ENCODE data around the gene DEFB118. TPM values are rescaled to one million over a fixed set of nuclear protein-coding genes. Genes with fewer than 3 reads are reported as not detected.

Gene DEFB118
- total and polyA plus RNA-seq, 11 donors: not detected

- WGBS, 4 donors: 26 to 43% (median 35%) methylated on average over 1 of the region's 1 CpG
- no peak overlapping the region for H3K4me3 ChIP-seq
- H3K27me3 ChIP-seq: peaks cover 0 to 29% (median 0%) of the 10 kb centered on the region in 9 donors
- no peak for ATAC-seq
- H3K36me3 ChIP-seq: no peaks in the 10 kb centered on the region
- intact Hi-C loops (cut with DNase I): no loop called here
- TF ChIP-seq CTCF (IDR thresholded peaks at IDR 0.05): no peak
- no peak for TF ChIP-seq POLR2A (IDR thresholded peaks at IDR 0.05)
- no peak for DNase-seq
- no peaks in the 10 kb centered on the region for H3K9me3 ChIP-seq
- no peaks in the 10 kb centered on the region for H3K4me1 ChIP-seq
- H3K27ac ChIP-seq: no peak overlapping the region
Observed at GRCh38 chr20:31410011-31410410, 41.6 kb downstream of the DEFB118 start.

- 69 to 73% (median 71%) methylated on average over 6 of the region's 6 CpGs for WGBS, 4 donors
- no peak overlapping the region for H3K27ac ChIP-seq
- H3K27me3 ChIP-seq: peaks cover 0 to 19% (median 0%) of the 10 kb centered on the region in 9 donors
- ATAC-seq (no peak), DNase-seq (no peak)
- TF ChIP-seq POLR2A (IDR thresholded peaks at IDR 0.05) (no peak), CTCF (IDR thresholded peaks at IDR 0.05) (no peak)
- no peaks in the 10 kb centered on the region for H3K9me3 ChIP-seq
- H3K4me1 ChIP-seq: no peaks in the 10 kb centered on the region
- no peak overlapping the region for H3K4me3 ChIP-seq
- H3K36me3 ChIP-seq: no peaks in the 10 kb centered on the region
- intact Hi-C loops (cut with DNase I): no loop called here
Observed at GRCh38 chr20:31414381-31414780, 46.0 kb downstream of the DEFB118 start.

GRCh38 chr20:31415653-31416052, 47.3 kb downstream of the DEFB118 start:
- Histone ChIP-seq H3K4me3 (no peak overlapping the region), H3K4me1 (no peaks in the 10 kb centered on the region), H3K27ac (no peak overlapping the region), H3K27me3 (peaks cover 0 to 15% (median 0%) of the 10 kb centered on the region in 9 donors), H3K9me3 (no peaks in the 10 kb centered on the region), H3K36me3 (no peaks in the 10 kb centered on the region)
- ATAC-seq: no peak
- TF ChIP-seq POLR2A (IDR thresholded peaks at IDR 0.05) (no peak), CTCF (IDR thresholded peaks at IDR 0.05) (no peak)
- intact Hi-C loops (cut with DNase I): no loop called here
- WGBS, 4 donors: 88 to 90% (median 89%) methylated on average over 2 of the region's 2 CpGs
- DNase-seq: no peak

- H3K27ac ChIP-seq: no peak overlapping the region
- no peak overlapping the region for H3K4me3 ChIP-seq
- H3K4me1 ChIP-seq: no peaks in the 10 kb centered on the region
- no peaks in the 10 kb centered on the region for H3K36me3 ChIP-seq
- peaks cover 0 to 15% (median 0%) of the 10 kb centered on the region in 9 donors for H3K27me3 ChIP-seq
- DNase-seq (no peak), ATAC-seq (no peak)
- TF ChIP-seq POLR2A (IDR thresholded peaks at IDR 0.05) (no peak), CTCF (IDR thresholded peaks at IDR 0.05) (no peak)
- WGBS, 4 donors: 77 to 83% (median 82%) methylated on average over 7 of the region's 7 CpGs
- intact Hi-C loops (cut with DNase I): no loop called here
- H3K9me3 ChIP-seq: no peaks in the 10 kb centered on the region
Observed at GRCh38 chr20:31418307-31418706, 49.9 kb downstream of the DEFB118 start.

Other genes starting within 250 kb of the DEFB118 start
- not detected for gene DEFB115, start 110.9 kb upstream of the DEFB118 start, total RNA-seq
- not detected for gene DEFB115, start 110.9 kb upstream of the DEFB118 start, polyA plus RNA-seq
- gene DEFB116, start 60.0 kb upstream of the DEFB118 start, total RNA-seq: not detected
- gene DEFB116, start 60.0 kb upstream of the DEFB118 start, polyA plus RNA-seq: not detected
- not detected for gene DEFB119, start 22.0 kb downstream of the DEFB118 start, total RNA-seq
- gene DEFB119, start 22.0 kb downstream of the DEFB118 start, polyA plus RNA-seq: not detected
- not detected for gene DEFB121, start 37.6 kb downstream of the DEFB118 start, total RNA-seq
- gene DEFB121, start 37.6 kb downstream of the DEFB118 start, polyA plus RNA-seq: not detected
- gene DEFB123, start 72.0 kb downstream of the DEFB118 start, total RNA-seq: not detected
- not detected for gene DEFB123, start 72.0 kb downstream of the DEFB118 start, polyA plus RNA-seq
- not detected for gene DEFB124, start 106.5 kb downstream of the DEFB118 start, total RNA-seq
- gene DEFB124, start 106.5 kb downstream of the DEFB118 start, polyA plus RNA-seq: under 1 TPM in 1 of 2 donors, not detected in 1; 0.76 TPM
- gene REM1, start 106.7 kb downstream of the DEFB118 start, total RNA-seq: 1 to 10 TPM in 8 of 9 donors, under 1 TPM in 1; 0.44 to 5.3 (median 1.5) TPM
- 1 to 10 TPM; 2.6 to 3.2 TPM for gene REM1, start 106.7 kb downstream of the DEFB118 start, polyA plus RNA-seq
- gene HM13, start 145.8 kb downstream of the DEFB118 start, total RNA-seq: 100 to 1,000 TPM in 1 of 9 donors, 10 to 100 TPM in 8; 22.3 to 110 (median 39.8) TPM
- 100 to 1,000 TPM in 1 of 2 donors, 10 to 100 TPM in 1; 41.0 to 119 TPM for gene HM13, start 145.8 kb downstream of the DEFB118 start, polyA plus RNA-seq
- 100 to 1,000 TPM in 6 of 9 donors, 10 to 100 TPM in 3; 72.4 to 619 (median 112) TPM for gene ID1, start 236.7 kb downstream of the DEFB118 start, total RNA-seq
- 100 to 1,000 TPM; 140 to 327 TPM for gene ID1, start 236.7 kb downstream of the DEFB118 start, polyA plus RNA-seq